ENCODE data around the gene ADAM15. TPM values are rescaled to one million over a fixed set of nuclear protein-coding genes. Genes with fewer than 3 reads are reported as not detected.

The ADAM15 gene
- polyA plus RNA-seq, 3 donors, result 44.5 to 202 (median 74.3) TPM

DNA sequence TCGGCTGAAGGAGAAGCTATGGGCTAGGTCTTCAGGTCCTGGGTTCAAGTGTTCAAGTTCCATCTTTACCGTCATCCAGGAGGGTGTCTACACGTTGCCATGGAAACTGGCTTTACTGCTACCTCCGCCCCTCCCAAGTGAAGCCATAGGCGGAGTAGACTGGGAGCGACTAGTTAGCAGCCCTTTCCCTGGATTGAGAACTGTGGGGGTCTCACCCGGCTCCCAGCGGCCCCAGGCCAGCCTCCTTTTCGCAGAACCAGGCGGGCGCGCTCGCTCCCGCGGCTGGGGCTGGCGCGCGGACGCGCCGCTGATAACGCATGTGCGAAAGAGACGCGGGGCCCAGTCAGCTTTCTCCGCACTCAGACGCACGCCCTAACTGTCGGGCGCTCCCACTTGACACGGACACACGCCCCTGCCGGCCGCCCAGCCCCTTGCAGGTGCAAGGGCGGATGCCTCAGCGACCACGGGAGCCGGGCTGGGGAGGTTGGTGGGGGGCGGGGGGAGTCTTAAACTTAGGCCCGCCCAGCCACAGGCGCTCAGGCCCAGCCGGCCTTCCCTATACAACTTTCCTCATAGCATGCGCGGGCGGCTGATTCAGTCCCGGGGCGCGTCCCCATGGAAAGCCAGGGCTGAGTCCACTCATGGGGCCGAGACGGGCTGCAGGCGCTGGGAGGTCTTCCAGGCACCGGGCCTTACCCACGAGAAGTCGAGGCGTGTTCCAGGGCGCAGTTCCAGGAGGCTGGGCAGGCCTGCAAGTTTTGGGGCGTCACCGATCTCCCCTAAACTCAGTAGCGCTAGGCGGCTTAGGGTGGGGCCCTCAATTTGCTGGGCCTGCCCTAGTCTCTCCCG is 19.8 kb downstream of the ADAM15 start:
- peak; percentile 62 for TF ChIP-seq CTCF (IDR thresholded peaks at IDR 0.05)
- DNase-seq, result peak; percentile 64 to 79 (median 69)
- Mint-ChIP-seq H3K9me3 (peaks cover 0 to 2% (median 0%) of the 10 kb centered on the region in 7 donors), H3K4me1 (peaks cover 27% of the 10 kb centered on the region), H3K27me3 (ENCODE audit: low read depth in 3 of 3) (peaks cover 11 to 24% (median 18%) of the 10 kb centered on the region in 3 donors), H3K27ac (peak overlapping the region in 2 of 7 donors; percentile 54 to 81), H3K36me3 (peaks cover 34 to 36% of the 10 kb centered on the region in 2 donors), H3K4me3 (peak overlapping the region; percentile 60 to 90)
- H2AFZ ChIP-seq (ENCODE audit: insufficient read depth, low read depth, low read length, poor library complexity, severe bottlenecking), result peak overlapping the region; percentile 78
- H3K27ac ChIP-seq (ENCODE audit: low read depth in 1 of 2, low read length in 2 of 2), result no peak overlapping the region
- WGBS (ENCODE audit: insufficient coverage), result 6% methylated on average over 54 of the region's 61 CpGs
- peaks cover 0 to 15% of the 10 kb centered on the region in 2 donors for H3K27me3 ChIP-seq (ENCODE audit: control insufficient read depth in 2 of 2, insufficient read depth in 2 of 2, low read length in 2 of 2)
- intact Hi-C loops (cut with micrococcal nuclease), result no loop called here
- H3K4me2 ChIP-seq (replicated peaks; ENCODE audit: extremely low read depth, low read length, poor library complexity, severe bottlenecking), result peak overlapping the region; percentile 95
- peak overlapping the region; percentile 15 to 75 (median 36) for H3K4me3 ChIP-seq (replicated peaks in 1 of 3; ENCODE audit: low read depth in 2 of 3, low read length in 3 of 3)
- H3K9me3 ChIP-seq (replicated peaks in 1 of 2; ENCODE audit: control insufficient read depth in 1 of 2, insufficient read depth in 1 of 2, low read length in 2 of 2), result no peaks in the 10 kb centered on the region
- H3K79me2 ChIP-seq (ENCODE audit: insufficient read depth, low read length), result no peaks in the 10 kb centered on the region
- H3K4me1 ChIP-seq (ENCODE audit: control insufficient read depth in 1 of 2, insufficient read depth in 2 of 2, low read length in 2 of 2), result peaks cover 27 to 34% of the 10 kb centered on the region in 2 donors
- H3K36me3 ChIP-seq (replicated peaks in 1 of 2; ENCODE audit: control insufficient read depth in 1 of 2, insufficient read depth in 2 of 2, low read length in 2 of 2), result peaks cover 5 to 32% of the 10 kb centered on the region in 2 donors
- peak overlapping the region; percentile 40 for H3K9ac ChIP-seq (ENCODE audit: insufficient read depth, low read length, poor library complexity, severe bottlenecking)
- H4K20me1 ChIP-seq (ENCODE audit: insufficient read depth, low read length), result peaks cover 21% of the 10 kb centered on the region

DNA sequence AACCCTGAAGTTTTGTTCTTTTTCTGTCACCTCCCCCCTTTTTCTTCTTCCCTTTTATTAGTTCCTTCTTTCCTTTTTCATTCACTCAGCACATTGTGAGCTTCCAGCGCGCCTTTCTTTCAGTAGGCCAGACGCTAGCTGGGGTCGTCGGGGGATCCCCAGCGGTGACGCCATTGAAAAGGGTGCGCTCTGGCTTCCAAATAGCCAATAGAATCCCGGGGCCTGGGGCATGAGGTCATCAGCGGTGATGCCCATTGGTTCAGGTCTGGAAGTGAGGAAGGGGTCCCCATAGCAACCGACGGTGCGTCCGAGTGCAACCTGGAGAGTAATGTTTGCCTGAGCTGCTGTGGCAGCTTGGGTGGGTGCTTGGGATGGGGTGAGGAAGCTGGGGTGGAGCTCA is 20.6 kb downstream of the ADAM15 start:
- H3K4me1 Mint-ChIP-seq, result peaks cover 27% of the 10 kb centered on the region
- no peak overlapping the region for H3K27ac ChIP-seq (ENCODE audit: low read depth in 1 of 2, low read length in 2 of 2)
- H3K9me3 Mint-ChIP-seq, result peaks cover 0 to 2% (median 0%) of the 10 kb centered on the region in 7 donors
- H3K4me2 ChIP-seq (replicated peaks; ENCODE audit: extremely low read depth, low read length, poor library complexity, severe bottlenecking), result peak overlapping the region; percentile 95
- WGBS (ENCODE audit: insufficient coverage), result 62% methylated on average over 11 of the region's 14 CpGs
- H3K4me3 ChIP-seq (replicated peaks in 1 of 3; ENCODE audit: low read depth in 2 of 3, low read length in 3 of 3), result peak overlapping the region in 1 of 3 experiments; percentile 75
- H3K27me3 Mint-ChIP-seq (ENCODE audit: low read depth in 3 of 3), result peaks cover 9 to 24% (median 18%) of the 10 kb centered on the region in 3 donors
- no peaks in the 10 kb centered on the region for H3K9me3 ChIP-seq (replicated peaks in 1 of 2; ENCODE audit: control insufficient read depth in 1 of 2, insufficient read depth in 1 of 2, low read length in 2 of 2)
- H3K27me3 ChIP-seq (ENCODE audit: control insufficient read depth in 2 of 2, insufficient read depth in 2 of 2, low read length in 2 of 2), result peaks cover 0 to 19% of the 10 kb centered on the region in 2 donors
- H3K4me3 Mint-ChIP-seq, result peak overlapping the region; percentile 60 to 90
- H3K27ac Mint-ChIP-seq, result peak overlapping the region in 3 of 7 donors; percentile 55 to 81 (median 69)
- H4K20me1 ChIP-seq (ENCODE audit: insufficient read depth, low read length), result peaks cover 14% of the 10 kb centered on the region
- no peaks in the 10 kb centered on the region for H3K79me2 ChIP-seq (ENCODE audit: insufficient read depth, low read length)
- peak overlapping the region; percentile 40 for H3K9ac ChIP-seq (ENCODE audit: insufficient read depth, low read length, poor library complexity, severe bottlenecking)
- H3K36me3 ChIP-seq (replicated peaks in 1 of 2; ENCODE audit: control insufficient read depth in 1 of 2, insufficient read depth in 2 of 2, low read length in 2 of 2), result peaks cover 3 to 26% of the 10 kb centered on the region in 2 donors
- no peak for TF ChIP-seq CTCF (IDR thresholded peaks at IDR 0.05)
- peaks cover 27 to 34% of the 10 kb centered on the region in 2 donors for H3K4me1 ChIP-seq (ENCODE audit: control insufficient read depth in 1 of 2, insufficient read depth in 2 of 2, low read length in 2 of 2)
- H2AFZ ChIP-seq (ENCODE audit: insufficient read depth, low read depth, low read length, poor library complexity, severe bottlenecking), result peak overlapping the region; percentile 78
- intact Hi-C loops (cut with micrococcal nuclease), result no loop called here
- DNase-seq, result no peak
- peaks cover 26 to 29% of the 10 kb centered on the region in 2 donors for H3K36me3 Mint-ChIP-seq

Measured in CD14-positive monocyte (primary cell).